ENCODE results near the gene GBX2.

GRCh38 chr2:236180831-236181453 lies 12.8 kb upstream of the GBX2 start:
- TF ChIP-seq CTCF (conservative IDR thresholded peaks at IDR 0.05; ENCODE audit: low read depth in 2 of 2), result peak; percentile 82 to 96
- TF ChIP-seq JUNB (IDR thresholded peaks at IDR 0.05; ENCODE audit: unreplicated experiment), result no peak
- no peak for TF ChIP-seq EZH2phosphoT487 (IDR thresholded peaks at IDR 0.05; ENCODE audit: unreplicated experiment)
- TF ChIP-seq EZH2 (IDR thresholded peaks at IDR 0.05; ENCODE audit: low read depth, unreplicated experiment), result no peak
- no peak for TF ChIP-seq CREB1 (CRISPR knock-in tag; IDR thresholded peaks at IDR 0.05; ENCODE audit: low read depth)
- TF ChIP-seq POLR2AphosphoS5 (IDR thresholded peaks at IDR 0.05; ENCODE audit: low read depth), result no peak
- TF ChIP-seq STAT1 (IDR thresholded peaks at IDR 0.05; ENCODE audit: unreplicated experiment), result no peak
- no peak for TF ChIP-seq ZNF331 (CRISPR knock-in tag; IDR thresholded peaks at IDR 0.05; ENCODE audit: low read depth)
- no peak for TF ChIP-seq ZNF114 (CRISPR knock-in tag; IDR thresholded peaks at IDR 0.05)
- TF ChIP-seq NANOG (IDR thresholded peaks at IDR 0.05; ENCODE audit: borderline replicate concordance), result no peak
